Left ventricle myocardium superior (tissue), 1 donor: ENCODE results near the gene METTL2B. TPM values are rescaled to one million over a fixed set of nuclear protein-coding genes. Genes with fewer than 3 reads are reported as not detected.
"Not testable (repeated sequence)": the region's sequence is repeated elsewhere in the genome, so short reads cannot be mapped to it uniquely, and the experiment has no call there.

Experiments
- ATAC-seq: fragments of 200-7000 bp; cut with Tn5 transposase; one replicate; pipeline ENCODE4 v1.9.1; 2020; ENCODE audit warnings: mild to moderate bottlenecking, moderate library complexity
- DNase-seq: peaks from one replicate; pipeline ENCODE4 v3.0.0-alpha.2; 2020
- intact Hi-C: fragments of 100-400 bp; cut with micrococcal nuclease; formaldehyde crosslinking; loops from one replicate; pipeline ENCODE4 v1.11.0; 2022
- total RNA-seq: library from RNA; stranded (reverse); fragmentation: NEBNext Ultra II Directional; extraction: Animal tissue kit (Norgen Biotek cat#: 25700); gene quantifications from one replicate; pipeline ENCODE4 v1.2.1, GENCODE V29; 2021
- donor health status: DM: no; HTN: yes; CAD: no; lungs with severe emphysema.

Gene METTL2B
- total RNA-seq, 1 donor from 2014 or later, result 19.4 TPM

GRCh38 chr7:128554394-128554793 lies 77.8 kb downstream of the METTL2B start:
- ATAC-seq, result peak; percentile 50
- intact Hi-C loops, DNase-seq: not testable (repeated sequence)

Other genes with a start within 250 kb of the METTL2B start
- gene LEP, start 235.5 kb upstream of the METTL2B start, total RNA-seq, result 0.42 TPM
- gene RBM28, start 132.8 kb upstream of the METTL2B start, total RNA-seq, result 36.0 TPM
- gene PRRT4, start 115.1 kb upstream of the METTL2B start, total RNA-seq, result 1.6 TPM
- gene IMPDH1, start 66.8 kb upstream of the METTL2B start, total RNA-seq, result 20.7 TPM
- gene HILPDA, start 20.9 kb upstream of the METTL2B start, total RNA-seq, result 6.9 TPM
- gene GARIN1A, start 195.5 kb downstream of the METTL2B start, total RNA-seq, result 0.97 TPM